HPDE6-E6E7 (cell line): Measurements from ENCODE around the gene OST4.

ENCODE experiments used
- DNase-seq: peaks from one replicate; pipeline ENCODE4 v3.0.0; 2011; ENCODE audit warnings: missing footprints; ENCODE audit errors: extremely low spot score

The OST4 gene

DNA sequence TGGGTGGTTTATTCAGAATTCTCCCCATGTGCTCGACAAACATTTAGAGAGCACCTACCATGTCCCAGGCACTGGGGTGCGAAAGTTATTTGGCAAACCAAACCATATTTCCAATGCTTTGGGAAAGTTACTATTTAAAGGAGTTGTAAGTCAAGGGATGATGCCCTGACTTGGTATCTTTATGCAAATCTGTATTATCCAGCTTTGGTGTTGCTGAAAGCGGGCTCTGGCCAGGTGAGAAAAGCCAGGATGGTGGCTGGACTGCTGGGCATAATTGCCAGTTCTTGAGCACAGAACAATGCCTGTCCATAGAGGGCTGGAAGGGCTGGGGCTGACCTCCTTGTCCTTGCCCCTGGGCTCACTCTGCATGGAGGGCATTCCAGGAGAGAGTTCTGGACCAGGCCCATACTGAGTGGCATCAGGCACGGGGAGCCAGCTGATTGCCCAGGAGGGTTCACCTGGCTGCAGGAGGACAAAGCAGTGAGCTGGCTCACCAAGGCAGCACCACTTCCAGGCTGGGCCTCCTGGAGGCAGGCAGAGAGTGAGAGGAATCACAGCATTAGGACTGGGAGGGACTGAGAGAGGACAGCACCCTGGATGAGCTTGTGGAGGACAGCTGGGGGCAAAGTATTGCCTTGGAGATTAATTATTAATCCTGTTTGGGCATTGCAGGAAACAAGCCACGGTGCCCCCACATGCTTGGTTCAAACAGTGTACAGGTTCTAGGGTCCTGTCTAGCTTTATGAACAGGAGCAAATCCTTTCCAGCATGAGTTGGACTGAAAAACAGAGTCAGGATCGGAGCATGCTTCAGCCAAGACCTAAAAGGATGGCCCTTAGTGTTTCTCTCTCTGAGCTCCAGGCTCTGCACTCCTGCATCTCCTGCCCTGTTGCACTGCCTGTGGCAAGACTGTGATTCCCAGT, 22.2 kb upstream of the OST4 start:
- no peak for DNase-seq

DNA sequence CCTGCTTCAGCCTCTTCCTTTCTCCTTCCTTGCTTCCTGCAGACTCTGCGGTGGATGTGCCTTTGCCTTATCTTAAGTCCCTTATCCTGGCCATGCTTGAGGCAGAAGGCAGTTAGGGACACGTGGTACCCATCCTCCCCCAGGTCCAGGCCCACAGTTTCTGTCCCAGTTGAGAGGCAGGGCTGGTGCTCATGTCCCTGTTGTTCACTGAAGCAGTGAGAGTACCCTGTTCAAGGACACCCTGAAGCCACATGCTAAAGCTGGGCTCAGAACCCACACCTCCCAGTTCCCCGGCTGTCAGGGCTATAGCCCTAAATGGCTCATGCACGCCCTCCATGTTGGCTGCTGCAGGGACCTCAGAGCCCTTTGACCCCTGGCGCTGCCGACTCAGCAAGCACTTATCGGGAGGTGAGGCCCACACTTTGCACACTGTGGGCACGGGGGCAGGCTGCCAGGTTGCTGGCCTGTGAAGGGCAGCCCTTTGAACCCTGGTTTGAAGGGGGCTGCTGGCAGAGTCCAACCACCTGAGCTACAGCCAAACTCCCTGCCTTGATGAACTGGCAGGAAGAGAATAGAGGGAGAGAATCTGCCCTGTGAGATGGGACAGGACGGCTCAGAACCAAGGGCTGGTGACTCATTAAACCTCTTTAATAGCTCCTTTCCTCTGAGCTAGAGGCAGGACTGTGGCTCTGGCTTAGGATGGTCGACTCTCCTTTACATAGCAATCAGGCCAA, 21.4 kb upstream of the OST4 start:
- DNase-seq: no peak

DNA sequence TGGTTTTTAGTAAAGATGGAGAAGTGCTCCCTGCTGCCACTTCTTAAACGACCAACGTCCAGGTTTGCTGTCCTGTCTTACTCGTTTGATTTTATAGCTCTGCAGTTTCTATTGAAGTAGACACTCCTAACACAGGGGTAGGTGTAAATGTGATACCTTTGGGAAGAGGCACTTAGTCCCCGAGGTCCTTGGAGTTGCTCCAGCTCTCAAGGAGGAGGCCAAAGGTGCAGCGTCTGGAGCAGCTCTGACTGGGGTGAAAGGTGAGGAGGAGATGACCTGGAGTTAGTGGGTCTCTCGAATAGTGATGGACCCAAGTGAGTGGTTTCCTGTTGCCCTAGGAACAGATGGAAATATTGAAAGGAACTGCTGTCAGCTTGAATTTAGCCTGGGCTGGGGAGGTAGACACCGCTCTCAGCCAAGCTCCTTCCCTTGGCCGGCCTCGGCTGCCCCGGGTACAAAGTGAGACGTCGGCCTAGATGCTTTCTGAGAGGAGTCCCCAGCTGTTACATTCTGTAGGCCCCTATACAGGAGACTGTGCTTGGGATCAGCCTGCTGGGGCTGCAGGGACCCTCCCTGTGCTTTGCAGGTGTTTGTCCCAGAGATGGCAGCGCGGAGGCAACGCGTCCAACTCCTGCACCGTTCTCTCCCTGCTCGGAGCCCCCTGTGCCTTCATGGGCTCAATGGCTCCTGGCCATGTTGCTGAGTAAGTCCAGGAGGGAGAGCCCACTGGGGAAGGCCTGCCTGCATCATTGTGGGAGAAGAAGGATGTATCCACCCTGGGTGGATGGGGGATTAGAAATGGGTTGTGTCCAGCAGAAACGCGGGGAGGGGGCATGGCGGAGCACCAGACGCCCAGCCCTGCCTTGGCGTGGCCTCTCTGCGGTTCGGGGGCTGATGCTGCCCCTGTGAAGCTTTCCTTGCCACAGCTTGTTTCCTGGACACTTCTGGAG, 20.6 kb upstream of the OST4 start:
- DNase-seq: no peak

DNA sequence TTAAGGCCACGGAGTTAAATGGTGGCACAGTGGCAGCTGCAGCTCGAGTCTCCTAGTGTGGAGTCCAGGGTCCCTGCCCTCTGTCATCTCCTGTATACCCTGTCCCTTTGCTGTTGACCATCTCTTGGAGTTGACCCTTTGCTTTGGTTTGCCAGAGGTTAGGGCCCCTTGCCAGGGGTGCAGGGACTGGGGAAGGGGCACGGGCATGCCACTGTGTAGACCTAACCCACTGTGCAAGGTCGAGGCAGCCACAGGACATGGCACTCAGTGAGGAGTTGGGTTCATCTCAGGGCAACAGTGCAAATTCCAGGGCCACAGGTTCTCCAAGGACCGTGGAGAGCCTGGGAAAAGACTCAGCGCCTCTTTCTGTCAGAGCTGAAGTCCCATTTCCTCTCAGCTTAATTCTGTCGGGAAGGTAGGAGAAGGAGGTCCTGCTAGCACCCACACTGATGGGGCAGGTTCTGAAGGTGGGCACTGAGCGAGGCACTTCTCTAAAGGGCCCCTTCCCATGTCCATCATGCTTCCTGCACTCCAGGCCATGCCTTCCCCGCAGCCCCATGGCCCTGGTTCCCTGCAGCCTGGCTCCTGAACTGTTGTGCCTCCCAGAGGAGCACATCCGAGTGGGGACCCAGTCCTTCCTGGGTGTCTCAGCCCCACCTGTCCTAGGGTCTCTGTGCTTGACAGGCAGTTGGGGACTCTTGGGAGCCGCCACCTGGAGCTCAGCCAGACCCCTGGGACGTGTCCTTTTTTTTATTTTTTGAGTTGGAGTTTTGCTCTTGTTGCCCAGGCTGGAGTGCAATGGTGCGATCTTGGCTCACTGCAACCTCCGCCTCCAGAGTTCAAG, 17.9 kb upstream of the OST4 start:
- no peak for DNase-seq

DNA sequence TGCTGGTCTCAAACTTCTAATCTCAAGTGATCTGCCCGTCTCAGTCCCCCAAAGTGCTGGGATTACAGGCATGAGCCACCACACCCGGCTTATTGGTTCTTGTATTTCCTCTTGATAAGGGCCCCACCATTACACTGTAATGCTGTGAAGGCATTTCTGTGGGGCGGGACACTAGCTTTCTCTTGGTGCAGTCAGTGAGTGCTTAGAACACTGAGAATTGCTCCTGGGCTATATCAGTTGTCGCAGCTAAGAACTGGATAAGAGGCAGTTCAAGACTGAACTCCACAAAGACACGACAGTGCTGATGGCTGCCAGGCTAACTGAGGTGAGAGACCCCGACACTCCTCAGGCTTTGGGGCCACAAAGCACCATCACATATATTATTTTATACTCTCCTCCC, 17.2 kb upstream of the OST4 start:
- no peak for DNase-seq

DNA sequence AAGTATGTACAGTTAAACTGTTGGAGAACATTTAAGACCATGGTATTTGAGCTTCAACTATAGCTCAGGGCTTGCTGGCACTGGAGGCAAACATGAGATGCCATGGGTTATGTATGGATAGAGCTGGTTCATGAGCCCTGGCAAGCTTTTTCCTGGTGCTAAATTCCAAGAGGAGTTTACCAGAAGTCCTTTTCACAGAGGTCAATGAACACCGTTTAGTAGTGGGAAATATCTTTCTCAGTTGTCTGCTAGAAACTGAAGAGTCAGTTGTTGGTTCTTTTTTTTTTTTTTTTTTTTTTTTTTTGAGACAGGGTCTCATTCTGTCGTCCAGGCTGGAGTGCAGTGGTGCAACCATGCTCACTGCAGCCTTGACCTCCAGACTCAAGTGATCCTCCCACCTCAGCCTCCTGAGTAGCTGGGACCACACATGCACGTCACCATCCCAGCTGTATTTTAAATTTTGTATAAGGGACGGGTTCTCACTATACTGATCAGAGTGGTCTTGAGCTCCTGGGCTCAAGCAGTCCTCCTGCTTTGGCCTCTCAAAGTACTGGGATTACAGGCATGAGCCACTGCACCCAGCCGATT, 16.5 kb upstream of the OST4 start:
- no peak for DNase-seq

DNA sequence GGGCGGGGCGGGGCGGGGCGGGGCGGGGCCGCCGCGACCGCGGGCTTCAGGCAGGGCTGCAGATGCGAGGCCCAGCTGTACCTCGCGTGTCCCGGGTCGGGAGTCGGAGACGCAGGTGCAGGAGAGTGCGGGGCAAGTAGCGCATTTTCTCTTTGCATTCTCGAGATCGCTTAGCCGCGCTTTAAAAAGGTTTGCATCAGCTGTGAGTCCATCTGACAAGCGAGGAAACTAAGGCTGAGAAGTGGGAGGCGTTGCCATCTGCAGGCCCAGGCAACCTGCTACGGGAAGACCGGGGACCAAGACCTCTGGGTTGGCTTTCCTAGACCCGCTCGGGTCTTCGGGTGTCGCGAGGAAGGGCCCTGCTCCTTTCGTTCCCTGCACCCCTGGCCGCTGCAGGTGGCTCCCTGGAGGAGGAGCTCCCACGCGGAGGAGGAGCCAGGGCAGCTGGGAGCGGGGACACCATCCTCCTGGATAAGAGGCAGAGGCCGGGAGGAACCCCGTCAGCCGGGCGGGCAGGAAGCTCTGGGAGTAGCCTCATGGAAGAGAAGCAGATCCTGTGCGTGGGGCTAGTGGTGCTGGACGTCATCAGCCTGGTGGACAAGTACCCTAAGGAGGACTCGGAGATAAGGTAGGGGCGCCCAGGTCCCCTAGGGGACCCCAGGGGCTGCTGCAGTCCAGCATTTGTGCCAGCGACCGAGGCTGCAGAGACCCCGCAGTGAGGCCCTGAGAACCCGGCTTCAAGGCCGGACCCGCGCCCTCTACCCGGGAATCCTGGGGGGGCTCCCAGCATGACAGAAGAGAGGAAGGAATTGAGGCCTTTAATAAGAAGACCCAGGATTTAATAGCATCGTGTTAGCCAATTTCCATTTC, 15.5 kb upstream of the OST4 start, which contains the start of gene KHK:
KHK (plus strand) TSS at position 49 of the 870 bp plus-strand sequence; CDS start at position 537, 488 bp downstream.
- peak; percentile 56 for DNase-seq

DNA sequence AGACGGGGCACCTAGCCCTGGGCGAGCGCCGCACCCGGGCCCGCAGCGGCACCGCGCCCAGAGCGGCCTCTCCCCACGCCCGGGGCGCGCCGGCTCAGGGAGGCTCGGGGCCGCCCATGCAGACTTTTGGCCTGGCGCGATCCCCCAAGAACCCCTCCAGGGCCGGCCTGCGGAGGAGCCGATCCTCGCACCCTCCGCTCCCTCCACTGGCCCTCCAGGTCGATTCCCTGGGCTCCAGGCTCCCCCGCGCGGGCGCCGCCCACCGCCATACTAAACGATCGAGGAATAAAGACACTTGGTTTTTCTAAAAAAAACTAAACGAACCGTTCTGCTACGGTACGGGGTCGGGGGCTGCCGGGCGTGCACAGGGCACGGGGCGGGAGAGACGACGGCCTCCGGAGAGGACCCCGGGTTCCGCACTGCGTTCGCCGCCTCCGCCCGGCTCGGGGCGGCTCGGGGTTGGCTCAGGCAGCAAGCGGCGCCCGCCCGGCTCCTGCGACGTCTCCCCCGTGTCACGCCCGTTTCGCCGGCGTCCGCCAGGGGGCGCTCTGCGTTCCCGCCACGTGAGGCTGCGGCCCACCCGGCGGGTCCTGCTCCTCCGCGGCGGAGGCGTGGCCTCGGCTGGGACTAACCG, 14.8 kb upstream of the OST4 start:
- peak; percentile 95 for DNase-seq

DNA sequence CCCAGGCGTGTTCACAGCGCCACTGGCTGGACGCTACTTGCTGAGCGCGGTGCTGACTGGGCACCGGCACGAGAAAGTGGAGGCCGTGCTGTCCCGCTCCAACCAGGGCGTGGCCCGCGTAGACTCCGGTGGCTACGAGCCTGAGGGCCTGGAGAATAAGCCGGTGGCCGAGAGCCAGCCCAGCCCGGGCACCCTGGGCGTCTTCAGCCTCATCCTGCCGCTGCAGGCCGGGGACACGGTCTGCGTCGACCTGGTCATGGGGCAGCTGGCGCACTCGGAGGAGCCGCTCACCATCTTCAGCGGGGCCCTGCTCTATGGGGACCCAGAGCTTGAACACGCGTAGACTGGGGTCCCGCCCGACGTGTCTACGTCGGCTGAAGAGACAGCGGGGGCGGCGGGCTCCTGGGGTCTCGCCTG, 14.2 kb upstream of the OST4 start:
- DNase-seq: peak; percentile 45

DNA sequence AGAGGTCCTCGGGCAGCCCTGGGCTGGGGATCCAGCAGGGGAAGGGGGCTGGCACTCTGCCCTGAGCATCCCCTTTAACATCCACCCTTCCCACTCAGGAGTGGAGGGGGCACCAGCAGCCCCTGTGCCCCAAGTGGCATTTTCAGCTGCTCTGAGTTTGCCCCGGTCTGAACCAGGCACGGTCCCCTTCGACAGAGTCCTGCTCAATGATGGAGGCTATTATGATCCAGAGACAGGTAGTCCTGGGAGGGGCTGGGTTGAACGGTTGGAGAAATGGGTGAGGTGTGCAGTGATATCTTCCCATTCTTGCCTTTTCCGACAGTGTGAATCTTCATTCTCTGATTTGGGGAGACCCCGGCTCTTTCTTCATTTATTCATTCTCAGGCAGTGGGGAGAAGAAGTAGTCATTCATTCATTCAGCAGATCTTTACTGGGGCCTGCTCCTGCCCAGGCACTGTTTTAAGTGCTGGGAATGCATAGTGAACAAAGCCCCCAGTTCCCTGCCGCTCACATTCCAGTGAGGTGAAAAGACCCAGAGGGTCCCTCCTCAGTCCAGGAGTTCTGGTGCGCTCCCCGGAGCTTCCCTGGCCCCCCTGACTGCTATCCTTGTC, 13.7 kb upstream of the OST4 start:
- DNase-seq: no peak

DNA sequence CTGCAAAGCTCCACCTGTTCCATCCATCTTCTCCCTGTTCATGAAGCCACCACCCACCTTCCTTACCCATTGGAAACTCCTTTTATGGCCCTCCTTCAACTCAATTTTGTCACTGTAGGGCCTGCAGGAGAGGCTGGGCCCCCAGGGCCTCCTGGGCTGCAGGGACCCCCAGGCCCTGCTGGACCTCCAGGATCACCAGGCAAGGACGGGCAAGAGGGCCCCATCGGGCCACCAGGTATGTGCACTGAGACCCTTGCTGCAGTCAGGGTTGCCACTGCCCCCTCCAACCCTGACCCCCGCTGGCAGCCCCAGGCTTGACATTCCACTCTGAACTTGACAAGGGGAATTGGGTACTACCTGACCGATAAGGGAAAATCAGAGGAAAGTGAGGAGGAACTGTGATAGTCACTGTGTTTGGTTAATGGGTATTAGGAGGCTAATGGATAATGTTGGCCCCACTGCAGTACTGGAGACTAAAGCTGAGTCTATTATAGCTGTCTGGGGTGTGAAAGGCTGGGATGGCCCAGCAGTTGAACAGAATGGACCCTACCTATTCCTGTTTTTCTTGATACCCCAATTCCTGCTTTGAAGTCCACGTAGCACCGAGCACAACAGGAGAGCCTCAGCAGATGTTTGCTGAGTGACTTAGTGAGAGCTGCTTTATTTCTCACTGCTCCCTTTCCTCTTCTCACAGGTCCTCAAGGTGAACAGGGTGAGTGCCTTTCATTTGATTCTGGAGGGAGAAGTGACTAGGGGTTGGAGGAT, 13.0 kb upstream of the OST4 start:
- DNase-seq: no peak

DNA sequence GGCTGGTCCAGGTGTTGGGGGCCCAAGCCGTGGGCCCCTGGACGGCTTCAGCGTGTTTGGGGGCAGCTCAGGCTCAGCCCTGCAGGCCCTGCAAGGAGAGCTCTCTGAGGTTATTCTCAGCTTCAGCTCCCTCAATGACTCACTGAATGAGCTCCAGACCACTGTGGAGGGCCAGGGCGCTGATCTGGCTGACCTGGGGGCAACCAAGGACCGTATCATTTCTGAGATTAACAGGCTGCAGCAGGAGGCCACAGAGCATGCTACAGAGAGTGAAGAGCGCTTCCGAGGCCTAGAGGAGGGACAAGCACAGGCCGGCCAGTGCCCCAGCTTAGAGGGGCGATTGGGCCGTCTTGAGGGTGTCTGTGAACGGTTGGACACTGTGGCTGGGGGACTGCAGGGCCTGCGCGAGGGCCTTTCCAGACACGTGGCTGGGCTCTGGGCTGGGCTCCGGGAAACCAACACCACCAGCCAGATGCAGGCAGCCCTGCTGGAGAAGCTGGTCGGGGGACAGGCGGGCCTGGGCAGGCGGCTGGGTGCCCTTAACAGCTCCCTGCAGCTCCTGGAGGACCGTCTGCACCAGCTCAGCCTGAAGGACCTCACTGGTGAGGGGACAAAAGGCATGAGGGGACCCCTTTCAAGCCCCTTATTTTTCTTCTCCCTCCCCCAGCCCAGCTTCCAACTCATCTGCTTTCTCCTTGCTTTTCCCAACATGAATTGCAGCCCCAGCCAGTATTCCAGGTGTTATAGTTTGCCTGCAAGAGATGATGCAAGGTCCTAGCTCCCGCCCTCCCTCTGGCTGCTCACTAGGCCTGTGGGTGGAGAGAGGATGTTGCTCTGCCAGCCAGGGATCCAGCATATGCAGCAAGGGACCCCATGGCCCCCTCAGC, 12.2 kb upstream of the OST4 start:
- DNase-seq: no peak

DNA sequence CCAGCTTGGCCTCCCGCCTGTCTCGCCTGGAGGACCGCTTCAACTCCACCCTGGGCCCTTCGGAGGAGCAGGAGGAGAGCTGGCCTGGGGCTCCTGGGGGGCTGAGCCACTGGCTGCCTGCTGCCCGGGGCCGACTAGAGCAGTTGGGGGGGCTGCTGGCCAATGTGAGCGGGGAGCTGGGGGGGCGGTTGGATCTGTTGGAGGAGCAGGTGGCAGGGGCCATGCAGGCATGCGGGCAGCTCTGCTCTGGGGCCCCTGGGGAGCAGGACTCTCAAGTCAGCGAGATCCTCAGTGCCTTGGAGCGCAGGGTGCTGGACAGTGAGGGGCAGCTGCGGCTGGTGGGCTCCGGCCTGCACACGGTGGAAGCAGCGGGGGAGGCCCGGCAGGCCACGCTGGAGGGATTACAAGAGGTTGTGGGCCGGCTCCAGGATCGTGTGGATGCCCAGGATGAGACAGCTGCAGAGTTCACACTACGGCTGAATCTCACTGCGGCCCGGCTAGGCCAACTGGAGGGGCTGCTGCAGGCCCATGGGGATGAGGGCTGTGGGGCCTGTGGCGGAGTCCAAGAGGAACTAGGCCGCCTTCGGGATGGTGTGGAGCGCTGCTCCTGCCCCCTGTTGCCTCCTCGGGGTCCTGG, 11.4 kb upstream of the OST4 start:
- DNase-seq: no peak

DNA sequence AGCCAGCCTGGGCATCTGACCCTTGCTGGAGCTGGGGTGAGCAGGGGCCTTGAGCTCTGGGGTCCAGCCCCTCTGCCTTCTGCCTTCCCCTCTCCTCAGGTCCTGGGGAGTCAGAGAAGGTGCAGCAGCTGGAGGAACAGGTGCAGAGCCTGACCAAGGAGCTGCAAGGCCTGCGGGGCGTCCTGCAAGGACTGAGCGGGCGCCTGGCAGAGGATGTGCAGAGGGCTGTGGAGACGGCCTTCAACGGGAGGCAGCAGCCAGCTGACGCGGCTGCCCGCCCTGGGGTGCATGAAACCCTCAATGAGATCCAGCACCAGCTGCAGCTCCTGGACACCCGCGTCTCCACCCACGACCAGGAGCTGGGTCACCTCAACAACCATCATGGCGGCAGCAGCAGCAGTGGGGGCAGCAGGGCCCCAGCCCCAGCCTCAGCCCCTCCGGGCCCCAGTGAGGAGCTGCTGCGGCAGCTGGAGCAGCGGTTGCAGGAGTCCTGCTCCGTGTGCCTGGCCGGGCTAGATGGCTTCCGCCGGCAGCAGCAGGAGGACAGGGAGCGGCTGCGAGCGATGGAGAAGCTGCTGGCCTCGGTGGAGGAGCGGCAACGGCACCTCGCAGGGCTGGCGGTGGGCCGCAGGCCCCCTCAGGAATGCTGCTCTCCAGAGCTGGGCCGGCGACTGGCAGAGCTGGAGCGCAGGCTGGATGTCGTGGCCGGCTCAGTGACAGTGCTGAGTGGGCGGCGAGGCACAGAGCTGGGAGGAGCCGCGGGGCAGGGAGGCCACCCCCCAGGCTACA, 10.7 kb upstream of the OST4 start:
- no peak for DNase-seq

DNA sequence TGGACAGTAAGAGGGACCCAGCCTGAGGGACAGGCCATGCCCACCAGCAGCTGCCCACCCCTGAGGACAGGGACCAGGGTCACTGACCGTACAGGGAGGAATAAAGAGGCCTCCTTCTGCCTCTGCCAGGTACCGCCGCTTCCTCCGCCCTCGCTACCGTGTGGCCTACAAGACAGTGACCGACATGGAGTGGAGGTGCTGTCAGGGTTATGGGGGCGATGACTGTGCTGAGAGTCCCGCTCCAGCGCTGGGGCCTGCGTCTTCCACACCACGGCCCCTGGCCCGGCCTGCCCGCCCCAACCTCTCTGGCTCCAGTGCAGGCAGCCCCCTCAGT, 9.1 kb upstream of the OST4 start:
- DNase-seq: no peak

DNA sequence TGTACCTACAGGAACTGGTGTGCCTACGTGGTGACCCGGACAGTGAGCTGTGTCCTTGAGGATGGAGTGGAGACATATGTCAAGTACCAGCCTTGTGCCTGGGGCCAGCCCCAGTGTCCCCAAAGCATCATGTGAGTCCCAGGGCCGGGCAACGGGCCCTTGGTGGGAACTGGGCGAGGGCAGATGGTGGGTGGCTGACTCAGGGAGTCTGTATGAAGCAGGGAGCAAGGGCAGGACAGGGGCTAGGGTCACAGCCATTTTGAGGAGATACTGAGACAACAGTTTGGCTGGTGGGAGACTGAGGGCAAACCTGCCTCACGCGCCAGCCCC, 8.7 kb upstream of the OST4 start:
- DNase-seq: no peak
